ELF-1 (cell line): Measurements from ENCODE around the gene TRERF1.

ENCODE experiments used
- DNase-seq: peaks from one replicate; pipeline ENCODE4 v3.0.0-alpha.2; 2016; ENCODE audit warnings: low read depth, low spot score

Gene TRERF1

DNA sequence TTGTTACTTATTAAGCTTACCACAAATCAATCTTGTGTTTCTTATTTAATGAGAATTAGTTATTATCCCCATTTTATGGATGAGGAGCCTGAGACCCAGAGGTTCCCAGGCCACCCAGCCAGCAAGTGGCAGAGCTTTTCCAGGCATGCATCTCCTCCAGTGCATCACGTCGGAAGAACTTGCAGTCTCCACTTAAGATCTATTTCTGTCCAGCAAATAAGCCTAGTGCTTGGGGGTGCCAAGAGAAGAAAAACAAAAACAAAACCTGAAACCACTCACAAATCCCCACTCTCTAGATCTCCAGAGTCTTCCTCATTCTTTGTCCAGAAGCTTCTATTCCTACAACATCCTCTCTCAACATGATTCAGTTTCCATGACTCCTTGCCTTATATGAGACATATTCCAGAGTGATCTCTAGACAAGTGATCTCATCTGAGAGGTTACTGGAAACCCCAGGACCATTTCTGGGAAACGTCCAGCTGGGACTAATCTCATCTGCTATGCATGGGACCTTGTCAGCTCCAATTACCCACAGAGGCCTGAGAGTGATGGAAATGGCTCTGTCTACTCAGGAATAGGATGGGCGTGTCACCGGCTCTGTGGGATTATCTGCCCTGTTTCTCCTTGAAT is 261.1 kb downstream of the TRERF1 start:
- no peak for DNase-seq

- DNase-seq, result no peak
These were observed 263.3 kb downstream of the TRERF1 start for GRCh38 chr6:42188406-42188805.

- DNase-seq, result no peak
These were observed 266.1 kb downstream of the TRERF1 start for GRCh38 chr6:42185597-42185996.

DNA sequence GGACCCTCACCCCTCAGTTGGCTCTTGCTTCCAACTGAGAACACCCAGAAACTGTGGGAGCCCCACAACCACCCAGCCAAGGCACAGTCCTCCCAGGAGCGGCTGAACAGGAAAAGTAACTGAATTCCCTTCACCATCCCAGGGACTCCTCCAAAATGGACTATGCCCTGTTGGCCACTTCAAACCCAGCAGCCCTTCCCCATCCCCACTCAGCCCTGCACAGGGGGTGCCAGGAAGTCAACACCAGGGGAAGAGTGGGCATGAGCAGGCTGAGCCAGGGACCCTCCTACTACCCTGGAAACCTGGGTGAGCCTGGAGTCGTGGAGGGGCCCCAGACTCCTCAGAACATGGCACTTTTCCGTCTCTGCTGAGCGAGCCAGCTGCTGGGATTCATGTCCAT is 267.3 kb downstream of the TRERF1 start:
- no peak for DNase-seq

DNA sequence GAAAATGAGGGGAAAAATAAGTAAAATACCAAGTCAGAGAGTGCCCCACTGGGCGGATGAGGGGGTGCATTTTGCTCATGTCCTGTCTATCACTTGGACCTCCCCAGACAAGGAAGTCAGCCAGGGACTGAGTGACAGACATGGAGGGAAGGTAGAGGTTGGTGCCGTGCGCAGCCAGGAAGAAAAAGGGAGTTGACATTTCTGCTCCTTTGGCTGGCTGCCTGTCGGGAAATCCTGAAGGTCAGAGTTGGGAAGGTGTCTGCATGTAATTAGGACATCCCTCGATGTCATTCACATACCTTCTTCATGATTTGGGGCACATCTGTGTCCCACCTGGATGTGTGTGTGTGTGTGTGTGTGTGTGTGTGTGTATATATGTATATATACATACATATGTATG is 269.6 kb downstream of the TRERF1 start:
- DNase-seq, result no peak

DNA sequence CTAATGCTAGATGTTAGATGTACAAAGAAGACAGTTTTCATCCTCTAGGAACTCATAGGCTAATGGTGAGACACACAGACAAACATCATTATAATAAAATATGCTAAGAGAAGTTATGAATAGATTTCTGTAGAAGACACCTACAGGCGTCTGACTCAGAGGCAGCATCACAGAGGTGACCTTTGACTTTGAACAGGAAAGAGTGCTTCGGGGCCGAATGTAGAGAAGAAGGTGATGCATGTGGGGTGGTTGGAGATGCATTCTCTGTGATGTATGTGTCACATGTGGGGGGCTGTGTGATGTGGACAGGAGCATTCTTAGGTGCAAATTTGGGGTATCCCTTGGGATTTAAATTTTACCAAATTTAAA is 271.8 kb downstream of the TRERF1 start:
- DNase-seq, result no peak

- peak; percentile 64 for DNase-seq
These were observed 272.3 kb downstream of the TRERF1 start for GRCh38 chr6:42179261-42179944.

- peak; percentile 83 for DNase-seq
These were observed 274.0 kb downstream of the TRERF1 start for GRCh38 chr6:42177514-42178364.

GRCh38 chr6:42176981-42177380 is 274.7 kb downstream of the TRERF1 start:
- DNase-seq, result no peak

GRCh38 chr6:42175860-42176259 is 275.9 kb downstream of the TRERF1 start:
- no peak for DNase-seq
